Activated CD8-positive, alpha-beta T cell treated with anti-CD3 and anti-CD28 coated beads for 36 hours (primary cell): ENCODE data around the gene DNM3. TPM values are rescaled to one million over a fixed set of nuclear protein-coding genes. Genes with fewer than 3 reads are reported as not detected.

Experiments used
- ATAC-seq: fragments of 200-7000 bp; cut with Tn5 transposase; one replicate; pipeline ENCODE4 v1.10.0; 2021; ENCODE audit warnings: mild to moderate bottlenecking, moderate library complexity
- CTCF ChIA-PET: fragments of 350-600 bp; sonication (Branson Sonifier 250); formaldehyde crosslinking; loops from one replicate; lab custom pipeline; 2021; ENCODE audit warnings: antibody characterized with exemption; lab: Charles Lee
- POLR2A ChIA-PET: fragments of 350-600 bp; sonication (Branson Sonifier 250); formaldehyde crosslinking; loops from one replicate; lab custom pipeline; 2021; ENCODE audit warnings: antibody characterized with exemption; lab: Charles Lee
- DNase-seq: peaks from one replicate; pipeline ENCODE4 v3.0.0-alpha.2; 2020
- H3K27ac Mint-ChIP-seq: one replicate; pipeline ENCODE4 v1.8.0; 2021; ENCODE audit warnings: mild to moderate bottlenecking, mixed read lengths
- H3K27me3 Mint-ChIP-seq: one replicate; pipeline ENCODE4 v1.8.0; 2021; ENCODE audit warnings: mixed read lengths
- H3K36me3 Mint-ChIP-seq: one replicate; pipeline ENCODE4 v1.8.0; 2021; ENCODE audit warnings: low read depth, mixed read lengths
- H3K4me1 Mint-ChIP-seq: one replicate; pipeline ENCODE4 v1.8.0; 2021; ENCODE audit warnings: low read depth, mixed read lengths
- H3K4me3 Mint-ChIP-seq: one replicate; pipeline ENCODE4 v1.8.0; 2021; ENCODE audit warnings: mild to moderate bottlenecking, moderate library complexity, mixed read lengths
- H3K9me3 Mint-ChIP-seq: one replicate; pipeline ENCODE4 v1.8.0; 2021; ENCODE audit warnings: mixed read lengths
- intact Hi-C: fragments of 100-400 bp; cut with micrococcal nuclease; formaldehyde crosslinking; loops from one replicate; pipeline ENCODE4 v1.10.0; 2022
- total RNA-seq, 2 experiments: library from RNA; stranded (reverse); gene quantifications; one replicate each; pipeline ENCODE4 v1.2.3, GENCODE V29; 2021
- TF ChIP-seq, protein P1 (sequence below): fragments of 200-600 bp; IDR thresholded peaks from one replicate; pipeline ENCODE4 v1.8.0; 2022; ENCODE audit warnings: antibody characterized with exemption, mild to moderate bottlenecking

Gene DNM3
- total RNA-seq, 2 experiments from 2014 or later, result 0.58 to 1.1 TPM

DNA sequence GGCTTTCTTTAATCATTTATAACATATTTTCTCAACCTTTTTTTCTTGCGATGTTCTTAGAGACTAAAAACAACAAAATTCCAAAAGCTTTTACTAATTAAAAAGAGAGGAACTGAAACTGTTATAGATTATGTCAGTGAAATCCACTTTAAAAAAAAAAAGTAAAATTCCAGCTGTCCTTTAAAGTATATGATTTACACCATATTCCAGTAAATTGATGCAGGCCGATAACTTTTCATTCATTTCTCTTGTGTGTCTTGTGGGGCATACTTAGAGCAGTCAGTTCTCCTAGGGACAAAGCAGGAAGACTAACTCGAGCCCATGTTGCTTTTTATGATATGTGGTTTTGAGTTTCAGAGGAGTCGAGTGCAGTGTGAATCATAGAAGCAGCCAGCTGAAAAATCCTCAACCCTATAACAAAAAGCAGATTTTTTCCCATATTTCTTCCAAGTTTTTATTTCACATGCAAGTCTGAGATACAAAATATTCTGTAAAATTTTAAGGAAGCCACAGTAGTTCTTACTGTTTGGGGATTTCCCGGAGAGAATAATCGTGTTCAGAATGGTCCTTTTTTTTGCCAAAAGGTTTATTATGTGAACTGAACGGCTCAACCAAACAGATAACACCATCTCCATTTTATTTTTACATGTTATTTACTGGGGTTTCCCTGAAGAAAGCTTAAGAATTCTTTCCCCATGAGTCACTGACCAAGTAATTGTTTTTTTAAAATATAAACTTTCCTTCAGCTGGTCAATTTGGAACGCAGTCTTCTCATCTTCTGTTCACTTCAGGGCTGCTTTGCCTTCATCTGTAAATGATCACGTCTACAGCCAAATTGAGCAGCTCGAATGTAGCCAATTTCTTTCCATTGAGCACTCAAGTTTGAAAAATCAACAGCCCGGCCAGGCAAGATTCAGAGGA lies 502.2 kb downstream of the DNM3 start:
- peak; percentile 34 for ATAC-seq
- H3K4me1 Mint-ChIP-seq, result peaks cover 35% of the 10 kb centered on the region
- H3K27me3 Mint-ChIP-seq, result no peaks in the 10 kb centered on the region
- TF ChIP-seq, protein P1, sequence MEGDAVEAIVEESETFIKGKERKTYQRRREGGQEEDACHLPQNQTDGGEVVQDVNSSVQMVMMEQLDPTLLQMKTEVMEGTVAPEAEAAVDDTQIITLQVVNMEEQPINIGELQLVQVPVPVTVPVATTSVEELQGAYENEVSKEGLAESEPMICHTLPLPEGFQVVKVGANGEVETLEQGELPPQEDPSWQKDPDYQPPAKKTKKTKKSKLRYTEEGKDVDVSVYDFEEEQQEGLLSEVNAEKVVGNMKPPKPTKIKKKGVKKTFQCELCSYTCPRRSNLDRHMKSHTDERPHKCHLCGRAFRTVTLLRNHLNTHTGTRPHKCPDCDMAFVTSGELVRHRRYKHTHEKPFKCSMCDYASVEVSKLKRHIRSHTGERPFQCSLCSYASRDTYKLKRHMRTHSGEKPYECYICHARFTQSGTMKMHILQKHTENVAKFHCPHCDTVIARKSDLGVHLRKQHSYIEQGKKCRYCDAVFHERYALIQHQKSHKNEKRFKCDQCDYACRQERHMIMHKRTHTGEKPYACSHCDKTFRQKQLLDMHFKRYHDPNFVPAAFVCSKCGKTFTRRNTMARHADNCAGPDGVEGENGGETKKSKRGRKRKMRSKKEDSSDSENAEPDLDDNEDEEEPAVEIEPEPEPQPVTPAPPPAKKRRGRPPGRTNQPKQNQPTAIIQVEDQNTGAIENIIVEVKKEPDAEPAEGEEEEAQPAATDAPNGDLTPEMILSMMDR, result no peak
- peaks cover 20% of the 10 kb centered on the region for H3K9me3 Mint-ChIP-seq
- CTCF ChIA-PET, result interaction anchor here (0.9 to 1.9 kb wide), 3 partner anchors 10 to 84 kb away, joined by 3 to 12 read pairs (median 3); no protein-coding TSS in a partner anchor
- H3K27ac Mint-ChIP-seq, result peak overlapping the region; percentile 0
- POLR2A ChIA-PET, result interaction anchor here (1.6 kb wide), 1 partner anchor 15 kb away, joined by 11 read pairs; no protein-coding TSS in a partner anchor
- intact Hi-C loops, result no loop called here
- DNase-seq, result no peak
- H3K36me3 Mint-ChIP-seq, result no peaks in the 10 kb centered on the region
- no peak overlapping the region for H3K4me3 Mint-ChIP-seq

DNA sequence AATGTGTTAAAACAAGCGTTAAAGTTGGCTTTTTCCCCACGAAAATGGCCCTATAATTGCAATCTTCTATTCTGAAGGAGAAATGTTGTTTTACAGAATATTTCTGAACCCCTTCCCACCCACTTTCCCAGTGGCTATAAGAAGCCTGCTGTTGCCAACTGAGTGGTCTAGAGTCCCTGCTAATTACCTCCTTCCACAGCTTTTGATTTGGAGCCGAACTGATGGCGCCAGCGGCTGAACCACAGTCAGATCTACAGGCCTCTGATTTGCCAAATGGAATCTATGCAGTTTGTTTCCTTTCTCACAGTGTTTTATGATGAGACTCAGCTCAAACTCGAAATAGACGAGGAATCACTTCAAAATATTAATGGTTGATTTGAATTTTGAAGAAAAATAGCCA lies 503.1 kb downstream of the DNM3 start:
- H3K4me3 Mint-ChIP-seq, result no peak overlapping the region
- intact Hi-C loops, result no loop called here
- no peaks in the 10 kb centered on the region for H3K27me3 Mint-ChIP-seq
- ChIA-PET POLR2A (no interaction called here), CTCF (interaction anchor here (0.7 to 2.0 kb wide), 2 partner anchors 12 to 14 kb away, joined by 3 to 4 read pairs; no protein-coding TSS in a partner anchor)
- no peak overlapping the region for H3K27ac Mint-ChIP-seq
- no peaks in the 10 kb centered on the region for H3K36me3 Mint-ChIP-seq
- peaks cover 29% of the 10 kb centered on the region for H3K4me1 Mint-ChIP-seq
- DNase-seq (no peak), ATAC-seq (no peak)
- TF ChIP-seq, protein P1, result no peak
- H3K9me3 Mint-ChIP-seq, result peaks cover 20% of the 10 kb centered on the region

DNA sequence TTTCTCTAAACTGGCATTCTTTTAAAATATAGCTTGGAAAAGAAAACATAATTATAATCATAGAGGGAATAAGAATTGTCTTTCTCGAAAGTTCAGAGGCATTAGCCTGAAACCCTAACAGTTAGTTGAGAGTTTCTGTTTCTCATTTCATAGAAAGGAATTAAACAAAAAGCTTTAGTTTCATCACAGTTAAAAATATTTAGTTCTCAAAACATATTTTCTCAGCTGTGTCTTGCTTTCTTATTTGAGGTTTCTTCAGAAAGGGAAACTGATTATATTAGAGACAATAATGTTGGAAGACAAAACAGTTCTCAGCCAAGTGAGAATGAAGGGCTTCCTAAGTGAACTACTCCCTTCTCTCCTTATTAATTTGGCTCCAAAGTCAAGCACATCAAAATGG lies 503.8 kb downstream of the DNM3 start:
- Mint-ChIP-seq H3K27me3 (no peaks in the 10 kb centered on the region), H3K27ac (no peak overlapping the region), H3K36me3 (no peaks in the 10 kb centered on the region), H3K9me3 (peaks cover 20% of the 10 kb centered on the region), H3K4me1 (peaks cover 27% of the 10 kb centered on the region), H3K4me3 (no peak overlapping the region)
- ChIA-PET POLR2A (no interaction called here), CTCF (interaction anchor here (0.7 to 2.0 kb wide), 2 partner anchors 12 to 13 kb away, joined by 3 to 4 read pairs; no protein-coding TSS in a partner anchor)
- no peak for DNase-seq
- TF ChIP-seq, protein P1, result no peak
- intact Hi-C loops, result no loop called here
- no peak for ATAC-seq

DNA sequence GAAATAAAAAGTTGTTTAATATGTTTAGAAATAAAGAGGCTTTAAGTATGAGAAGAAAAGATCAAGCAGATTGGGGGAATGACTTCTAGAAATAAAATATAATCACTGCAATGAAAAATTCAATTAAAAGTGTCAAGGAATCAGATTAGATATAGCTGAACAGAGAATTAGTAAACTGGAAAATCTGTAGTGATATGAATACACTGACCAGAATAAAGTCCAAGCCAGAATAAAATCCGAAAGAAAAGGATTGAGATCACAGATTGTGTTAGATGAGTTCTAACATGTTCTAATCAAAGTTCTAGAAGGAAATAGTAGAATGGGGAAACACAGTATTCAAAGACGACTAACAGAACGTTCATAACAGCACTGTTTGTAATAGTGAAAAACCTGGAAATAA lies 506.1 kb downstream of the DNM3 start:
- intact Hi-C loops, result no loop called here
- Mint-ChIP-seq H3K9me3 (peaks cover 20% of the 10 kb centered on the region), H3K27ac (no peak overlapping the region), H3K27me3 (no peaks in the 10 kb centered on the region), H3K36me3 (no peaks in the 10 kb centered on the region), H3K4me3 (no peak overlapping the region), H3K4me1 (peaks cover 25% of the 10 kb centered on the region)
- CTCF ChIA-PET, result no interaction called here
- no peak for ATAC-seq
- TF ChIP-seq, protein P1, result no peak
- POLR2A ChIA-PET, result no interaction called here
- no peak for DNase-seq

DNA sequence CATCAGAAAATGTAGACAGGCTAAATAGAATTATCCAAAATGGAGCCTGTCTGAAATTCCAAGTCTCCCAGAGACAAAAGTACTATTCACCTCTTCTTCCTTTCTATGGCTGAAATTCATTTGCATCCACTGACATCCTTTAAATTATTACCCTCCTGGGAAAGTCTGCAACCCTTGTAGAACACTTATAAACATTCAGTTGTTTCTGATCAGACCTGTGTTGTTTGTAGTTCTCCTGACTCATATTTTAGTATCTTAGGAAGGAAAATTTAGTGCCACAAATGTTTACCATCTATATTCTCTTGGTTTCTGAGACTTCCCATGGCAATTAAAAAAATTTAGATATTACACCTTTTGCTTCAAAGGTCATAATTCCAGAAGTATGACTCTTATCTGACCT lies 509.6 kb downstream of the DNM3 start:
- POLR2A ChIA-PET, result no interaction called here
- ATAC-seq, result no peak
- no peak for DNase-seq
- Mint-ChIP-seq H3K36me3 (no peaks in the 10 kb centered on the region), H3K4me1 (peaks cover 31% of the 10 kb centered on the region), H3K4me3 (no peak overlapping the region), H3K27ac (no peak overlapping the region), H3K27me3 (no peaks in the 10 kb centered on the region), H3K9me3 (peaks cover 20% of the 10 kb centered on the region)
- intact Hi-C loops, result no loop called here
- TF ChIP-seq, protein P1, result no peak
- CTCF ChIA-PET, result interaction anchor here (1.1 kb wide), 1 partner anchor 93 kb away, joined by 3 read pairs; the partner anchor contains the start of gene PIGC
